GM12892 (cell line): ENCODE measurements around the gene MX2.

Source experiments
- DNase-seq: peaks from one replicate; pipeline ENCODE4 v3.0.0; 2011; ENCODE audit not compliant: insufficient read length
- FAIRE-seq: peaks from 2 replicates; lab custom pipeline; 2011; peaks lifted over from hg19 to GRCh38; lab: Jason Lieb, UNC
- POLR2A ChIP-seq: IDR thresholded peaks from 2 replicates; pipeline ENCODE4 v1.6.1; 2011; ENCODE audit warnings: low read depth, low read length, control low read depth
- POLR2AphosphoS5 ChIP-seq: IDR thresholded peaks from 2 replicates; pipeline ENCODE4 v1.6.1; 2011; ENCODE audit warnings: low read depth, low read length, control low read depth
- TAF1 ChIP-seq: IDR thresholded peaks from 2 replicates; pipeline ENCODE4 v1.6.1; 2011; ENCODE audit warnings: low read depth, mild to moderate bottlenecking, control low read depth, low read length, borderline replicate concordance

Gene MX2

DNA sequence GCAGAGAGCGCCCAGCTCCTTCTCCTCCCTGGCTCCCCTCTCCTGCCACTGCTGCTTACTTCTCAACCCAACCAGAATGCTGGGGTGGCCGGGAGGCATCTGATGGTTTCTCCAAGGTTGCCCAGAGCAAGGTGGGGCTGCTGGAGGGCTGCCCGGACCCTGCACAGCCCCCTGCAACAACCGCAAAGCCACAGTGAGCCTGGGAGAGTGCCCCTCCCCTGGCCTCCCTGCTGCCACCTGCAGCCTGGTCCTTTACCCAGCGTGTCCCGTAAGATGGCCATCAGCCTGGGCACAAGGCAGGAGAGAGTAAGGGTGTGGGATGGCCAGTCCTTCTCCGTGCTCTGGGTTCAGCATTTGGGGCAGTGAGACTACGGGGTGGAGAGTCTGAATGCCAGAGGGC, 17.0 kb downstream of the MX2 start:
- FAIRE-seq = no peak
- TF ChIP-seq POLR2AphosphoS5 = no peak
- TF ChIP-seq POLR2A = no peak
- TF ChIP-seq TAF1 = no peak
- DNase-seq = no peak

DNA sequence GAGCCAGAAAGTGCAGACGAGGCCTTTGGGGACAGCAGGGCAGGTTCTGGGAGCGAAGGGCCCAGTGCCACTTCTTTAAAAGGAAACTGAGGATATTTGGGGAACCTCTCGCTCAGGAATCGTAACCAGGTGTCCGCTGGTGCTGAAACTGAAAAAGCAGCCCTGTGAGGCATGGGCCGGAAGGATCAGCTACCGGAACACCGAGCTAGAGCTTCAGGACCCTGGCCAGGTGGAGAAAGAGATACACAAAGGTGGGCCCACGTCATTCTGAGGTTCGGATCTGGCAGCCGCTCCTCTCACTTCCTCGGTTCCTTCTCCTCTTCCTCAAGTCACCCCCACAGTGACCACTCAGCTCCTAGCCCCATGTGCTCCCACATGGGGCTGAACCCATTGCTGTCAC, 18.1 kb downstream of the MX2 start:
- DNase-seq (no peak), FAIRE-seq (no peak)
- TF ChIP-seq POLR2A (no peak), POLR2AphosphoS5 (no peak), TAF1 (no peak)

GRCh38 chr21:41381731-41382130, 19.9 kb downstream of the MX2 start:
- TF ChIP-seq TAF1 = no peak
- no peak for TF ChIP-seq POLR2AphosphoS5
- no peak for FAIRE-seq
- no peak for DNase-seq

DNA sequence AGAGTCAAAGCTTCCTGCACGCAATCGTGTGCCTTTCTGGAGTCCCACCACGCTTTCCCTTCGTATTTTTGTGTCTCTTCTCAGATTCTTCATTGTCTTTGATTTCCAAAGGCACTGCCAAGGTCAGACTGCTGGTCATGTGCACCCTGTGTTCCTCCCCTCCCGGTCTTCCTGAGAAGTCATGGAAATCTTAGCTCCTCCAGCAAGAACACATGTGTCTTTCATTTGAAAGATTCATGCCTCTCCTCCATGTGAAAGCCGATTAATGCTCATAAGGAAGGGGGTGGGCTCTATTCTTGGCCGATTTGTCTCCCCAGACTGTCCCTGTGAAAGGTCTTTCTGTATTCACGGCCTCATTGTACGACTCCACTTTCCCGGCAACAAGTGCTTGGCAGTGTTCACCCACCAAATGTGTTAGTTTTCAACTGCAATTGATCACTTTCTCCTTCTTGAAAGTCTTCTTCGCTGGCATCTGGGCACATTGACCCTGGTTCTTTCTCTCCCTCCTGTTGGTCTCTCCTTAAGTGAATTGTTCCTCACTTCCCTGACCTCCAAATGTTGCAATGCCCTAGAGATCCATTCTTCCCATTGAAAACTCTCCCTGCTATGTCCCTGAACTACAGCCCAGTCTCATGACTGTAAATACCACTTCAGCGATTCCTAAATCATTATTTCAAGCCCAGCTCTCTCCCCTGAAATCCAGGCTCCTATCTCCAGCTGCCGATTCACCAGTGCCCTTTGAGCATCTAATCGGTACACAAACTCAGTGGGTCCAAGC, 25.4 kb downstream of the MX2 start:
- FAIRE-seq = no peak

GRCh38 chr21:41387824-41388223, 26.0 kb downstream of the MX2 start:
- TF ChIP-seq TAF1 = no peak
- no peak for TF ChIP-seq POLR2A
- TF ChIP-seq POLR2AphosphoS5 = no peak
- FAIRE-seq = no peak
- no peak for DNase-seq

More for the DNA sequence above, 25.4 kb downstream of the MX2 start:
- no peak for DNase-seq
- no peak for TF ChIP-seq POLR2AphosphoS5
- no peak for TF ChIP-seq TAF1
- no peak for TF ChIP-seq POLR2A

- no peak for DNase-seq
- no peak for FAIRE-seq
- no peak for TF ChIP-seq POLR2AphosphoS5
- no peak for TF ChIP-seq TAF1
- TF ChIP-seq POLR2A = no peak
These were observed 26.4 kb downstream of the MX2 start for GRCh38 chr21:41388259-41388658.

DNA sequence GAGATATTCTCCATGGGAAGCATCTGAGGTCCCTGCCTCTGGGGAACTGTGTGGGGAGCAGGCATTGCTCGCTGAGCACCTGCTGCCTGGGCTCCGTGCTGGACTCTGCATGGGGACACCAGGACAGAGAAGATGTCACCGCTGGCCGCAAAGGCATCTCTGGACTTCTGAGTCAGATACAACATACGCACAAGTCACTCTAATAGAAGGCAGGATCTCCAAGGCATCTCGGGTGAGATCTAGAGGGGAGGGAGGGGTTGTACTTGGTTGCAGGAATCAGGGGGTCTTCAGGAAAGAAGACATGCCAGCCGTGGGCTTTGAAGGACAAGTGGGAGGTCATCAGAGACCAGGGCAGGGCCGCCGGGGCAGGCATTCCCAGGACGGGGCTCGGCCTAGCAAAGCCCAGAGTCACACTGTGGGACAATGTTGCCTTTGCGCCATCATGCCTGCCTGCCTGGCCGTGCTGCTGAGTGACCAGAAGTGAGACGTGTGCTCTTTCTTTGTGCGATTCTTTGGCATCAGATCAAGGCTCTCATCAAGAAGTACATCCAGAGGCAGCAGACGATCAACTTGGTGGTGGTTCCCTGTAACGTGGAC, 28.3 kb downstream of the MX2 start:
- FAIRE-seq (no peak), DNase-seq (no peak)
- no peak for TF ChIP-seq TAF1

DNA sequence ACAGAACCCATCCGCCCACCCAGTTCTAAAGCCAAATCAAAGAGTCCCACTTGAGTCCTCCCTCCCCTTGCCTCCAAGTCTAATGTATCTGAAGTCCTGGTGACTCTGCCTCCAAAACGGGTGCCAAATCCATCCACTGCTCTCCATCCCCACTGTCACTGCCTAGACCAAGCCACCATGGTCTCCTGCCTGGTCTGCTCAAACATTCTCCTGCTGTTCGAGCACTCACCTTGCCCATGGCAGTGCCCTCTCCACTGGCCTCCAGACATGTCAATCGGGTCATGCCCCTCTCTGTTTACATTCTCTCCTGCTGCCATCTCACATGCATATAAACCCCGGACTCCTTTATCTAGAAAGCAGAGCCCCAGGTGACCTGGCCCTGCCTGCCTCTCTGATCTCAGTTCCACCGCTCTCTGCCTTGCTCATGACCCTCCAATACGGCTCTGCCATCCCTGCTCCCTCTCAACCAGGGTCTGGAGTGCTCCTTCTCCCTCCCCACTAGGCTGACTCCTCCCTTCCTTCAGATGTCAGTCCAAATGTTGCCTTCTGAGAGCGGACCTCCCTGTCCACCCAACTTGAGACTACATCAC, 32.1 kb downstream of the MX2 start:
- no peak for TF ChIP-seq POLR2AphosphoS5
- TF ChIP-seq POLR2A = no peak
- TF ChIP-seq TAF1 = no peak
- DNase-seq = no peak
- no peak for FAIRE-seq

DNA sequence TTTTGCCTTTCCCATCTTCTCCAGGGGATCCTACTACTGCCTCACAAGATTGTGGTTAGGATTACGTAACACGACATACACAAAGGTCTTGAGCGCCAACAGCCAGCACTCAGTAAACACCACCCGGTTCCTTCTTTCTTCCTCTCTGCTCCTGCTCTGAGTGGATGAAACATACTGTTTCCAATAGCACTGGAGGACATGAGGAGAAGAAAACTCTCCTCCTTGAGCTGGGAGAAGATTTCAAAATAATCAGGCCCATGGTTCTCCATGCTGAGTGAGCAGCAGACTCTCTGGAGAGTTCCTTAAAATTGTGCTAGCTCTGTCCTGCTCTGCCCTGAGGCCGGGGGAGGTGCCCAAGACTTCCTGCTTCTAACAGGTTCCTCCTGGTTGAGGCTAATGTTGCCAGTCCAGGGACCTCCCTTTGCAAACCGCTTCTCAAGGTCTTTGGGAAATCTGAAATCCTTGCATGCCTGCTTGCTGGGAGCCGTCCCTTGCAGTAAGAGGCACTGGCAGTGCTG, 34.8 kb downstream of the MX2 start:
- DNase-seq (no peak), FAIRE-seq (no peak)
- no peak for TF ChIP-seq TAF1
- no peak for TF ChIP-seq POLR2A
- TF ChIP-seq POLR2AphosphoS5 = no peak

- FAIRE-seq (no peak), DNase-seq (no peak)
- no peak for TF ChIP-seq TAF1
- TF ChIP-seq POLR2AphosphoS5 = no peak
- TF ChIP-seq POLR2A = no peak
These were observed 35.7 kb downstream of the MX2 start for GRCh38 chr21:41397471-41397891.

- TF ChIP-seq POLR2AphosphoS5 (no peak), TAF1 (no peak), POLR2A (no peak)
- FAIRE-seq (no peak), DNase-seq (no peak)
These were observed 36.4 kb downstream of the MX2 start for GRCh38 chr21:41398251-41398650.

GRCh38 chr21:41398831-41399230, 37.0 kb downstream of the MX2 start:
- TF ChIP-seq POLR2AphosphoS5 (no peak), POLR2A (no peak), TAF1 (no peak)
- DNase-seq (no peak), FAIRE-seq (no peak)
